PC-3 (cell line): ENCODE data around the gene RIPOR3.

ENCODE experiments used
- EZH2 ChIP-seq: fragments of 300-600 bp; sonication (generic); IDR thresholded peaks from one replicate; pipeline ENCODE4 v1.6.1; 2017; ENCODE audit warnings: antibody characterized with exemption, mild to moderate bottlenecking, low read length; ENCODE audit not compliant: unreplicated experiment
- EZH2phosphoT487 ChIP-seq: fragments of 300-600 bp; sonication (generic); IDR thresholded peaks from 2 replicates; pipeline ENCODE4 v1.6.1; 2018; ENCODE audit warnings: mild to moderate bottlenecking, antibody characterized with exemption, low read length, borderline replicate concordance
- TF ChIP-seq, protein P1 (sequence below): fragments of 300-600 bp; sonication (generic); conservative IDR thresholded peaks from 2 replicates; pipeline ENCODE4 v1.5.1; 2017; ENCODE audit warnings: antibody characterized with exemption, low read depth, mild to moderate bottlenecking, low read length

DNA sequence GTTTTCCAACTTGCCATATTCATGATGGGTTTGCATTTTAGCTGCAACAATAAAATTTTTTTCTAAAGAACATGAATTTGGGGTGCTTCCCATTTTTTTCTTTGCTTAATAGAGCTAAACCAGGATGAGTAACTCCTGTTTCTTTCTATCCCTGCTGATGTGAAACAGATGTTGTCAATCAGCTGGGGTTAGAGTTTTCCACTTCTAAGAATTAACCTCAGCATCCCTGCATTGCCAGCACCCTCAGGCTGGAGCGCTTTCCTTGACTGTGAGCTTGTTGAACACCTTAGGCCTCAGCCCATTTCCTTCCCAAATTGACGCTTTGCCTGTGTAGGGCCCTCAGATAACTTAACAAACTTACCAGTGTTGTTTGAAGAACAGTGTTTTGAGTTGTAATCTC is 106.7 kb downstream of the RIPOR3 start:
- TF ChIP-seq, protein P1, sequence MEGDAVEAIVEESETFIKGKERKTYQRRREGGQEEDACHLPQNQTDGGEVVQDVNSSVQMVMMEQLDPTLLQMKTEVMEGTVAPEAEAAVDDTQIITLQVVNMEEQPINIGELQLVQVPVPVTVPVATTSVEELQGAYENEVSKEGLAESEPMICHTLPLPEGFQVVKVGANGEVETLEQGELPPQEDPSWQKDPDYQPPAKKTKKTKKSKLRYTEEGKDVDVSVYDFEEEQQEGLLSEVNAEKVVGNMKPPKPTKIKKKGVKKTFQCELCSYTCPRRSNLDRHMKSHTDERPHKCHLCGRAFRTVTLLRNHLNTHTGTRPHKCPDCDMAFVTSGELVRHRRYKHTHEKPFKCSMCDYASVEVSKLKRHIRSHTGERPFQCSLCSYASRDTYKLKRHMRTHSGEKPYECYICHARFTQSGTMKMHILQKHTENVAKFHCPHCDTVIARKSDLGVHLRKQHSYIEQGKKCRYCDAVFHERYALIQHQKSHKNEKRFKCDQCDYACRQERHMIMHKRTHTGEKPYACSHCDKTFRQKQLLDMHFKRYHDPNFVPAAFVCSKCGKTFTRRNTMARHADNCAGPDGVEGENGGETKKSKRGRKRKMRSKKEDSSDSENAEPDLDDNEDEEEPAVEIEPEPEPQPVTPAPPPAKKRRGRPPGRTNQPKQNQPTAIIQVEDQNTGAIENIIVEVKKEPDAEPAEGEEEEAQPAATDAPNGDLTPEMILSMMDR: no peak
- TF ChIP-seq EZH2 (no peak), EZH2phosphoT487 (no peak)
